ENCODE data around the gene SLC6A12. TPM values are rescaled to one million over a fixed set of nuclear protein-coding genes. Genes with fewer than 3 reads are reported as not detected.

SLC6A12 gene
- total RNA-seq, 2 experiments from 2014 or later = not detected

DNA sequence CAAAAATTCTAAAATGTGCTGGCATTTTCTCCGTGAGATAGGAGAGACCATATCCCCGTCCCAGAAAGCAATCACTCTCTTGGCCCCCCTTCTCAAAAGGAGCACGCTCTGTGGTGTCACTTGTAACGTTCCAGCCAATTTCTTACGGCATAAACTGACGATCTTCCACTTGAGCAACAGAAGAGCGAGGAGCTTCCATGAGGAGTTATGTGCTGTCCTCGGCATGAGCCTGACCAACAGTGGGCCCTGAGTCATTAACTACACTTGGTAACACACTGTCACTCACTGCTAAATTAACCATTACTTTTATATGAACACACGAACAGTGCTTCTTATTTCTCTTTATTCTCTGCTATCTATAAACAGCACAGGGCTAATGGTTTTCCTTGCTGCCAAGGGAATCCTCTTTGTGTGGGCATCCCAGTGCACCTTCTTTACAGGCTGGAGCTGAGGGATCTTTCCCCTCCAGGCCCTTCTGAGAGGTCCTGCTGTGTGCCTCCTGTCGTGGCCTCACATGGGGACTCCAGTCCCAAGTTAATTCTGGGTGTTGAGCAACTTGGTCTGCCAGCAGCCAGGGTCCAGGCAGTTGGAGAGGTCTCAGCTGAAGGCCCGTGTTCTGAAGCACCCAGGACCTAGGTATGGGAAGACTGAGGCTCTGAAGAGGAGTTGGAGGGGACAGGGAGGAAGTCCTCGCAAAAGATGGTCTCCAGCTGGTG, 39.3 kb upstream of the SLC6A12 start:
- DNase-seq (no peak), ATAC-seq (ENCODE audit: poor library complexity) (no peak)
- ChIA-PET CTCF (no interaction called here), POLR2A (no interaction called here)
- Mint-ChIP-seq H3K27me3 (peaks cover 42% of the 10 kb centered on the region), H3K9me3 (no peaks in the 10 kb centered on the region), H3K4me3 (no peak overlapping the region), H3K4me1 (ENCODE audit: low read depth) (no peaks in the 10 kb centered on the region), H3K36me3 (ENCODE audit: low read depth) (no peaks in the 10 kb centered on the region), H3K27ac (no peak overlapping the region)
- TF ChIP-seq, protein P1, sequence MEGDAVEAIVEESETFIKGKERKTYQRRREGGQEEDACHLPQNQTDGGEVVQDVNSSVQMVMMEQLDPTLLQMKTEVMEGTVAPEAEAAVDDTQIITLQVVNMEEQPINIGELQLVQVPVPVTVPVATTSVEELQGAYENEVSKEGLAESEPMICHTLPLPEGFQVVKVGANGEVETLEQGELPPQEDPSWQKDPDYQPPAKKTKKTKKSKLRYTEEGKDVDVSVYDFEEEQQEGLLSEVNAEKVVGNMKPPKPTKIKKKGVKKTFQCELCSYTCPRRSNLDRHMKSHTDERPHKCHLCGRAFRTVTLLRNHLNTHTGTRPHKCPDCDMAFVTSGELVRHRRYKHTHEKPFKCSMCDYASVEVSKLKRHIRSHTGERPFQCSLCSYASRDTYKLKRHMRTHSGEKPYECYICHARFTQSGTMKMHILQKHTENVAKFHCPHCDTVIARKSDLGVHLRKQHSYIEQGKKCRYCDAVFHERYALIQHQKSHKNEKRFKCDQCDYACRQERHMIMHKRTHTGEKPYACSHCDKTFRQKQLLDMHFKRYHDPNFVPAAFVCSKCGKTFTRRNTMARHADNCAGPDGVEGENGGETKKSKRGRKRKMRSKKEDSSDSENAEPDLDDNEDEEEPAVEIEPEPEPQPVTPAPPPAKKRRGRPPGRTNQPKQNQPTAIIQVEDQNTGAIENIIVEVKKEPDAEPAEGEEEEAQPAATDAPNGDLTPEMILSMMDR (IDR thresholded peaks at IDR 0.05) = no peak
- H3K27ac ChIP-seq (ENCODE audit: low read depth in 1 of 2, low read length in 2 of 2) = no peak overlapping the region
- intact Hi-C loops (cut with DNase I, micrococcal nuclease) = no loop called here
- H3K4me1 ChIP-seq (ENCODE audit: insufficient read depth, low read length) = no peaks in the 10 kb centered on the region
- peaks cover 5 to 22% of the 10 kb centered on the region in 2 experiments for H3K27me3 ChIP-seq (ENCODE audit: control insufficient read depth in 1 of 2, insufficient read depth in 2 of 2, low read length in 2 of 2)
- H3K36me3 ChIP-seq (ENCODE audit: insufficient read depth, low read length) = no peaks in the 10 kb centered on the region
- no peak overlapping the region for H3K4me3 ChIP-seq (ENCODE audit: low read length)
- H3K9me3 ChIP-seq (ENCODE audit: control insufficient read depth in 1 of 2, insufficient read depth in 1 of 2, low read length in 2 of 2) = peaks cover 0 to 1% of the 10 kb centered on the region in 2 experiments

DNA sequence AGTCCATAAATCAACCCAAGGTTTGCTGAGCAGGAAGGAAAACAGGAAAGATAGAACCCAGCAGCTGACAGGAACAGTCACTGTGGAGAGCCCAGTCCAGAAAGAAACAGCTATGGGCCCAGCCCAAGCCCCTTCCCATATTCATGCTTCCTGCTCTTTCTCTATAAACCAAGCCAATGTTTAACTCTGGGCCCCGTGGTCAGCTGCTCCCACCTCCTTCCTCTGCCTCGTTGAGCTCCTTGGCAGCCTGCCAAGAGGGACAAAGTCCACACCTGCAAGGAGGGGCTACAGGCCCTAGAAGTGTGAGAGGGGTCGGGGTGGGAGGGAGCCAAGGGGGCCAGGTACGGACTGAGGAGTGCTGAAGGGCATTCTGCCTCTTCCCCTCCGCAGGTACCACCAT, 38.7 kb upstream of the SLC6A12 start:
- peaks cover 4 to 19% of the 10 kb centered on the region in 2 experiments for H3K27me3 ChIP-seq (ENCODE audit: control insufficient read depth in 1 of 2, insufficient read depth in 2 of 2, low read length in 2 of 2)
- TF ChIP-seq, protein P1 (IDR thresholded peaks at IDR 0.05) = no peak
- H3K36me3 ChIP-seq (ENCODE audit: insufficient read depth, low read length) = no peaks in the 10 kb centered on the region
- Mint-ChIP-seq H3K4me1 (ENCODE audit: low read depth) (no peaks in the 10 kb centered on the region), H3K27ac (no peak overlapping the region), H3K9me3 (peaks cover 2% of the 10 kb centered on the region), H3K36me3 (ENCODE audit: low read depth) (no peaks in the 10 kb centered on the region), H3K27me3 (peaks cover 35% of the 10 kb centered on the region), H3K4me3 (no peak overlapping the region)
- no peak for ATAC-seq (ENCODE audit: poor library complexity)
- intact Hi-C loops (cut with DNase I, micrococcal nuclease) = no loop called here
- ChIA-PET CTCF (no interaction called here), POLR2A (no interaction called here)
- H3K9me3 ChIP-seq (ENCODE audit: control insufficient read depth in 1 of 2, insufficient read depth in 1 of 2, low read length in 2 of 2) = peaks cover 0 to 5% of the 10 kb centered on the region in 2 experiments
- H3K4me3 ChIP-seq (ENCODE audit: low read length) = no peak overlapping the region
- no peak overlapping the region for H3K27ac ChIP-seq (ENCODE audit: low read depth in 1 of 2, low read length in 2 of 2)
- no peak for DNase-seq
- no peaks in the 10 kb centered on the region for H3K4me1 ChIP-seq (ENCODE audit: insufficient read depth, low read length)

DNA sequence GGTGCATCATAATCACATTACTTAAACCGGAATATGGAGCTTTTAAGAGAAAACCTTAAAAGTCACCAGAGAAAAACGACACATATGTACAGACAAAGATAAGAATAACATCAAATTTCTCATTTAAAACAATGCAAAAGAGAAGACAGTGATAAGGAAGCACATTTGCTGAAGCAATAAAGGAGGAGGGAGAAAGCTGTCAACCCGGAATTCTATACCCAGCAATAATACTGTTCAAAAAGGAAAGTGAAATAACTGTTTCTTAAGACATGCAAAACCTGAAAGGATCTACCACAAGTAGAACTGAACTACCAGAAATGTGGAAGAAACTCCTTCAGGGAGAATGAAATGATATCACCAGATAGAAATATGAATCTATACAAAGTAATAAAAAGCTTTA, 33.3 kb upstream of the SLC6A12 start:
- no peak overlapping the region for H3K4me3 Mint-ChIP-seq
- H3K4me3 ChIP-seq (ENCODE audit: low read length) = no peak overlapping the region
- H3K9me3 ChIP-seq (ENCODE audit: control insufficient read depth in 1 of 2, insufficient read depth in 1 of 2, low read length in 2 of 2) = peaks cover 6 to 9% of the 10 kb centered on the region in 2 experiments
- H3K27ac ChIP-seq (ENCODE audit: low read depth in 1 of 2, low read length in 2 of 2) = no peak overlapping the region
- H3K4me1 Mint-ChIP-seq (ENCODE audit: low read depth) = no peaks in the 10 kb centered on the region
- no peaks in the 10 kb centered on the region for H3K36me3 ChIP-seq (ENCODE audit: insufficient read depth, low read length)
- no peak overlapping the region for H3K27ac Mint-ChIP-seq
- ATAC-seq (ENCODE audit: poor library complexity) = no peak
- H3K4me1 ChIP-seq (ENCODE audit: insufficient read depth, low read length) = no peaks in the 10 kb centered on the region
- intact Hi-C loops (cut with DNase I, micrococcal nuclease) = no loop called here
- TF ChIP-seq, protein P1 (IDR thresholded peaks at IDR 0.05) = no peak
- CTCF ChIA-PET = no interaction called here
- H3K9me3 Mint-ChIP-seq = peaks cover 2% of the 10 kb centered on the region
- peaks cover 0 to 11% of the 10 kb centered on the region in 2 experiments for H3K27me3 ChIP-seq (ENCODE audit: control insufficient read depth in 1 of 2, insufficient read depth in 2 of 2, low read length in 2 of 2)
- peaks cover 4% of the 10 kb centered on the region for H3K36me3 Mint-ChIP-seq (ENCODE audit: low read depth)
- DNase-seq = no peak
- H3K27me3 Mint-ChIP-seq = peaks cover 15% of the 10 kb centered on the region
- POLR2A ChIA-PET = no interaction called here
